GM21723 (cell line): ENCODE results near the gene KCNC3.

Source experiments
- ATAC-seq: cut with Tn5 transposase; IDR thresholded peaks from one replicate; pipeline ENCODE4 v1.9.1; 2021; ENCODE audit warnings: mild to moderate bottlenecking, moderate library complexity; ENCODE audit not compliant: unreplicated experiment

The KCNC3 gene

DNA sequence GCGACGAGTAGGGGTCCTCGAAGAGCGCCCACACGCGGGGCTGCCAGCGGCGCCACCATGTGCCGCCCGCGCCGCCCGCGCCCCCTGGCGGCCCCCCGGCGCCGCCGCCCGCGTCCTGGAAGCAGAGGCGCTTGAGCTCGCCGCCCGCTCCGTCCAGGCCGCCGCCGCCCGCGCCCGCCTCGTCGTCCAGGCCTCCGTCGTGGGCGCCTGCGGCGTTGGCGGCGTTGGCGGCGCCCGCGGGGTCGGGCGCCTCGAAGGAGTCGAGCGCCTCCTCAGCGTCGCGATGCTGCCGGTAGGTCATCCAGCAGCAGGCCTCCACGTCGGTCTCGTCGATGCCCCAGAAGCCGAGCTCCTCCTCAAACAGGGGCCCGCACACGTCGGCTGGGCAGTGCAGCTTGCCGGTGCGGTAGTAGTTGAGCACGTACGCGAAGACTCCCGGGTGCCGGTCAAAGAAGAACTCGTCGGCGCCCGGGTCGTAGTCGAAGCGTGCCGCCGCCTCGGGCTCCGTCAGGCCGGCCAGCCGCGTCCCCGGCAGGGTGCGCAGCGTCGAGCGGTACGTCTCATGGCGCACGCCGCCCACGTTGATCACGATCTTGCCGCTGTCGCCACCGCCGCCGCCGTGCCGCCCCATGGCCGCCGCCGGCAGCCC, 829 bp downstream of the KCNC3 start:
- no peak for ATAC-seq

DNA sequence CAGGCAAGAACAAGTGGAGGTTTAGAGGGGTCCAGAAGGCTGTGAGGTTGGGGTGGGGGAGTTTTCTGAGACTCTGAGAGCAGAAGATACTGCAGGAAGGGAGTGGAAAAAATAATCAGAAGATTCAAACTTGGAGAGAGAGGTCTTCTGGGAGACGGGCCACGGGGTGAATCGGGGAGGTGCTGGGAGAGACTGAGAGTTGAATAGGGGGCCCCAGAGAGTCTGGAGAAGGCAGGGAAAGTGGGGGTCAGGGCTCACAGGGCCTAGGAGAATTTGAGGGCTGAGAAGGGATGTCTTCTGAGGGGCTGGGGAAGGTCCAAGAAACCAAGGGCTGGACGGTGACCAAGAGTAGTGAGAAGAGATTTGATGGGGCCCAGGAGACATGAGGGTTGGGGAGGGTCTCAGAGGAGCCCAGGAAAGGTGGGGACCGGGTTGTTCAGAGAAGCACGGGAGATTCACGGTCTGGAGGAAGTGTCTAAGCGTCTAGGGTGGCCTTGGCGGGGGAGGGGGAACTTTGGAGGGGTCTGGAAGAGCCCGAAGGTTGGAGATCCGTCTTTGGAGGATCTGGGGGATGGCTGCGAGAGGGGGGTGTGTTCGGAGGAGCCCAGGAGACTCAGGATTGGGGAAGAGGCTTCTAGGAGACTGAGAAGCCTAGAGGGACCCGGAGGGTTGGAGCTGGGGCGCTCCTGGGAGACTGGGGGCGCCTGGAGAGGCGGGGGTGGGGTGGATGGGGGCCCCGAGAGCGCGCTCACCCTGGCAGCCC, 1.5 kb downstream of the KCNC3 start:
- no peak for ATAC-seq

- no peak for ATAC-seq
Measured at GRCh38 chr19:50327013-50327412, 2.2 kb downstream of the KCNC3 start.

GRCh38 chr19:50326101-50326664, 3.0 kb downstream of the KCNC3 start:
- no peak for ATAC-seq

- ATAC-seq, result no peak
Measured at GRCh38 chr19:50325310-50326100, 3.7 kb downstream of the KCNC3 start.

DNA sequence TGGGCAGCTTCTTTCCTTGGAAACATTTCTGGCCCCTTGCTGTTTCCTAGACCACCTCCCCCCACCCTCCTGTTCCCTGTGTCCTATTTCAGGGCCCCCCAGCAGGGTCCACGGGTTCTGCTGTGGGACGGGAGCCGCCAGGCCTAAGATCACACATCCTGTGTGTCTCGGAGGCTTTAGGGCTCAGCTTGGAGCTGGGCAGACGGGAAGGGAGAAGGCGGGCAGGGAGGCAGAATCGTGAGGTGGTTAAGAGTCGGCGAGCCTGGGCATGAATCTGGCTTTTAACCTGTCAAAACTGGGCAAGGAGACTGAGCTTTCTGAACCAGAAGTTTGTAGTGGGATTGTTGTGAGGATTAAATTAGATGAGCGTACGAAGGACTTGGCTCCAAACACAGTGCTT, 4.8 kb downstream of the KCNC3 start:
- no peak for ATAC-seq

DNA sequence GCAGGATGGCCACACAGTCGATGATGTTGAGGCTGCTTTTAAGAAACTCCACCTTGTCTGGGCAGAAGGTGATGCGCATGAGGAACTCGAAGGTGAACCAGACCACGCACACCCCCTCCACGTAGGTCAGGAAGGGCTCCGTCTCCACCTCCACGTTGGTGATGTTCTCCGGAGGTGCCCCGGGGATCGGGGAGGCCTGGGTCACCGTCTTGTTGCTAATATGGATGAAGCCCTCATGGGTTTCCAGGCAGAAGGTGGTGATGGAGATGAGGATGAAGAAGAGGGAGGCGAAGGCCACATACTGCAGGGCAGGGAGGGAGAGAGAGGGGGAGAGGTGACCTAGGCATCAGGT, 5.4 kb downstream of the KCNC3 start:
- no peak for ATAC-seq

DNA sequence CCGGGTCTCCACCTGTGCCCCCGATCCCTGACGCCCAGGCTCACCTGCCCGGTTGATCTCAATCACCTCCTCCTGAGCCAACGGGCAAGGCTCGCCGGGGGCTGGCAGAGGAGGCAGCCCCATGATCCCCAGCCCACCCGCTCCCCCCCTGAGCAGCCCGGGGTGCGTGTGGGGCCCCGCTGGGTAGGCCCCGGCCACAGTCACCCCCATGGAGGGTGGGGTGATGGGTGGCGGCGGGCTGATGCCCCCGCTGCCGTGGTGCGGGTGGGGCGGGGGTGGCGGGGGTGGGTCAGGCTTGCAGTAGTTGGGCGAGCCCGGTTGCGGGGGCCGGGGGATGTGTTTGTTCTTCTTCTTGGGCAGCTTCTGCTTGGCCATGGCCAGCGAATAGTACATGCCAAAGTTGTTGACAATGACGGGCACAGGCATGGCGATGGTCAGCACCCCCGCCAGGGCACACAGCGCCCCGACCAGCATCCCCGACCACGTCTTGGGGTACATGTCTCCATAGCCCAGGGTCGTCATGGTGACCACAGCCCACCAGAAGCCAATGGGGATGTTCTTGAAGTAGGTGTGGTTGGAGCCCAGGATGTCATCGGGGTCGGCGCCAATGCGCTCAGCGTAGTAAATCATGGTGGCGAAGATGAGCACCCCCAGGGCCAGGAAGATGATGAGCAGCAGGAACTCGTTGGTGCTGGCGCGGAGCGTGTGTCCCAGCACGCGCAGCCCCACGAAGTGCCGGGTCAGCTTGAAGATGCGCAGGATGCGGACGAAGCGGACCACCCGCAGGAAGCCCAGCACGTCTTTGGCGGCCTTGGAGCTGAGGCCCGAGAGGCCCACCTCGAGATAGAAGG, 6.0 kb downstream of the KCNC3 start:
- no peak for ATAC-seq

- no peak for ATAC-seq
Measured at GRCh38 chr19:50322234-50322633, 6.9 kb downstream of the KCNC3 start.

DNA sequence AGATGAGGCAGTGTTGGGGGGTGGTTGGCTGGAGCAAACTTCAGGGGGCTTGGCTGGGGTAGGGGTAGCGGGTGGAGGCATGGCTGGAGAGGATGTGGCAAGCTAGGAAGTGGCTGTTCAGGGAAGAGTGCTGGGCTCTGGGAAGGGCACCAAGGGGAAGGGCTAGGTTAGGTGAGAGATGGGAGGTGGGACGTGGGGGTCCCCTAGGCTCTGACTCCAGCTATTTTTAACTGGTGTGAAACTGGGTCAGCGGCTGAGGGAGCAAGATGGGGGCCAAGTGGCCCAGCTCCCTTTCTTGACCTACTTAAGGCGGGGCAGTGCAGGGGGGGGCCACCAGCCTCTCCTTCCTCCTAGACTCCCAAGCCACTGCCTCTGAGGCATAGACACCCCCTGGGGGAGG, 7.3 kb downstream of the KCNC3 start:
- no peak for ATAC-seq

DNA sequence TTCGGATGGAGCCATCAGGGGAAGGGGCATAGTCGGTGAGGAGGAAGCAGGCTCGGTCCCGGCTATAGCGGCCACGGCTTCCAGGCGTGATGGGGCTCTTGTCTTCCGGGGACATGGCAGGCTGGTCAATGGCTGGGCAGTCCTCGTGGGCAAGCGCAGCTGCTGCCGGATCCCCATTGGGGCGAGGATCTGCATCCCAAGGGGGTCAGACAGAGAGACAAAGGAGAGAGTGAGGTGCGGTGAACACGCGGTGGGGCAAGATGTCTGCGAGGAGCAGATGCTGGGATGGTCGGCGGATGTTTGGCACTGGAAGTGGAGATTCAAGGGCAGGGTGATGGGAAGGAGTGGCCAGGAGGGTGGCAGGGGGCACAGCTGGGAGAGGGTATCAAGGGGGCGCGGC, 8.6 kb downstream of the KCNC3 start:
- ATAC-seq, result no peak

- ATAC-seq, result no peak
Measured at GRCh38 chr19:50320051-50320450, 9.1 kb downstream of the KCNC3 start.

DNA sequence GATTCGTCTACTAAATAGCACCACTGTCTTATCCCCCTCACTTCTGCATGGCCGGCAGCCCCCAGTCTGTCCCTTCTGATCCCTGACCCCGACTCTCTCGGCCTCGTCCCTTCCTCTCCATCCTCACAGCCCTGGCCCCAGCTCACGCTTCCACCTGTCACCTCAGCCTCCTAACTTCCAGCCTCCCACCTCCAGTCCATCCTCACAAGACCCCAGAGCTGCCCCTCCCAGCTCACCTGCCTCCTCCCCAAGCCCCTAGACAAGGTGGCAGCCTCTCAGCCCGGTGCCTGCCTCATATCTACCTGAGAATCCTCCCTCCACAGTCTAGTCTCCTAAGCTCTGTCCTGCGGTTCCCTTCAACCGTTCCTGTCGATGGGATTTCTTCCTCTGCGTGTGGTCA, 10.0 kb downstream of the KCNC3 start:
- ATAC-seq, result no peak

DNA sequence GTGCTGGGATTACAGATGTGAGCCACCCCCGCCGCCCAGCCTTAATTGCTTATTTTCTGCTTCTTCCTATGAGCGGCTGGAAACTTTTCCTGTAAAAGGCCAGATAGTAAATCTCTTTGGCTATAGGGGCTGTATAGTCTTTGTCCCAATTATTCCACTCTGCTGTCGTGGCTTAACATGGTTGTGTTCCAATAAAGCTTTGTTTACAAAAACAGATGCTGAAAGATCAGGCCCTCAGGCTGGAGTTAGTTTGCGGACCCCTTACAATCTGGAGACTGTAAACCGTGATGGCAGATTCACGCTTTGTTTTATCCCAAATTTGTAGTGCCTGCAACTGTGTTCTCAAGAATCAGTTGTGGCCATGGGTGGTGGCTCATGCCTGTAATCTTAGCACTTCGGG, 10.7 kb downstream of the KCNC3 start:
- ATAC-seq, result no peak

DNA sequence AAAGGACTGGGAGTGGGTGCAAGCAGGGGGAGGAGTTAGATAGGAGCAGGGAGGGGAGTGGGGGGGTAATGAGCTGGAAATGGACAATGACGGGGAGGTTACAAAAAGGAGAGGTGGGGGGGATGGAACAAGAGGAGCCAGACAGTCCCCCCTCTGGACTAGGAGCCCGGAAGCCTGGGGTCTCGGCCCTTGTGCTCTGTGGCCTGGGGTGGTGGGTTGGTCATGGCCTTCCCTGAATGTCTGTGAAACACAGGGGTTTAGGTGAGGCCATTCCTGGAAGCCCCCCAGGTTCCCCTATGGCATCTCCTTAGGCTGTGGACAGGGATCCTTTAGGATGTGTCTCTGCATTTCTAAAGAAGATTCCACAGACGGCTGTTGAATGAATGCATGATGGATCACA, 12.1 kb downstream of the KCNC3 start:
- ATAC-seq, result no peak

GRCh38 chr19:50315773-50316448, 13.3 kb downstream of the KCNC3 start:
- no peak for ATAC-seq

GRCh38 chr19:50314724-50315708, 14.2 kb downstream of the KCNC3 start:
- no peak for ATAC-seq

- ATAC-seq, result no peak
Measured at GRCh38 chr19:50313812-50314536, 15.2 kb downstream of the KCNC3 start.
